ENCODE data around the gene CLEC10A. TPM values are rescaled to one million over a fixed set of nuclear protein-coding genes. Genes with fewer than 3 reads are reported as not detected.

CLEC10A gene
- total and polyA plus RNA-seq, 2 donors (not counting 1 experiment from before 2014, with no cell fraction given) = not detected

DNA sequence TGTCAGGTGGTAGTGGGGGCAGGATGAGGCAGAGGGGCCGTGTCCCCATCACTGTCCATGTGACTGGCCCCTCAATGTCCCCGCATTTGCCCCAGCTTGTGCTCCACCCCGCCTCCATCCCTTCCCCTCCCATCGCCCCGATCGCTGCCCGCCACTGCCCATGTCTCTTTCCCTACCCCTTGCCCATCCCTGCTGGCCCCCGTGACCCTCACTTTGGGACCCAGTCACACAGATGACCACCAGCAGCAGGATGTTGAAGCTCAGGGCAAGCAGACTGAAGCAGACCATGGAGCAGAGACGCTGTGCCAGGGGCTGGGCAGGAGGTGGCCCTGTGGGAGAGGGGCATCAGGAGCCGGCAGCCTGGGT lies 28.5 kb upstream of the CLEC10A start:
- no peak overlapping the region for H3K4me2 ChIP-seq (ENCODE audit: extremely low read depth, insufficient read depth, low read length)
- H3K79me2 ChIP-seq (ENCODE audit: control insufficient read depth, insufficient read depth, low read length) = no peaks in the 10 kb centered on the region
- no peak overlapping the region for H3K27ac ChIP-seq (ENCODE audit: insufficient read depth, low read length)
- H3K27me3 ChIP-seq (ENCODE audit: control insufficient read depth, insufficient read depth, low read length) = no peaks in the 10 kb centered on the region
- H4K20me1 ChIP-seq (ENCODE audit: control insufficient read depth, extremely low read depth, insufficient read depth, low read length) = no peaks in the 10 kb centered on the region
- no peak overlapping the region for H2AFZ ChIP-seq (ENCODE audit: low read length)
- no peak for TF ChIP-seq EZH2 (IDR thresholded peaks at IDR 0.05; ENCODE audit: low read length, missing control alignments)
- TF ChIP-seq, protein P1, sequence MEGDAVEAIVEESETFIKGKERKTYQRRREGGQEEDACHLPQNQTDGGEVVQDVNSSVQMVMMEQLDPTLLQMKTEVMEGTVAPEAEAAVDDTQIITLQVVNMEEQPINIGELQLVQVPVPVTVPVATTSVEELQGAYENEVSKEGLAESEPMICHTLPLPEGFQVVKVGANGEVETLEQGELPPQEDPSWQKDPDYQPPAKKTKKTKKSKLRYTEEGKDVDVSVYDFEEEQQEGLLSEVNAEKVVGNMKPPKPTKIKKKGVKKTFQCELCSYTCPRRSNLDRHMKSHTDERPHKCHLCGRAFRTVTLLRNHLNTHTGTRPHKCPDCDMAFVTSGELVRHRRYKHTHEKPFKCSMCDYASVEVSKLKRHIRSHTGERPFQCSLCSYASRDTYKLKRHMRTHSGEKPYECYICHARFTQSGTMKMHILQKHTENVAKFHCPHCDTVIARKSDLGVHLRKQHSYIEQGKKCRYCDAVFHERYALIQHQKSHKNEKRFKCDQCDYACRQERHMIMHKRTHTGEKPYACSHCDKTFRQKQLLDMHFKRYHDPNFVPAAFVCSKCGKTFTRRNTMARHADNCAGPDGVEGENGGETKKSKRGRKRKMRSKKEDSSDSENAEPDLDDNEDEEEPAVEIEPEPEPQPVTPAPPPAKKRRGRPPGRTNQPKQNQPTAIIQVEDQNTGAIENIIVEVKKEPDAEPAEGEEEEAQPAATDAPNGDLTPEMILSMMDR (conservative IDR thresholded peaks at IDR 0.05 in 1 of 2, IDR thresholded peaks at IDR 0.05 in 1 of 2; ENCODE audit: low read depth in 1 of 2, low read length in 2 of 2) = no peak
- no peak overlapping the region for H3K4me3 ChIP-seq (replicated peaks in 1 of 4; ENCODE audit: control extremely low read depth in 1 of 4, insufficient read depth in 1 of 4, low read depth in 3 of 4, low read length in 4 of 4)
- H3K9ac ChIP-seq (ENCODE audit: insufficient read depth, low read length) = no peak overlapping the region
- no peak for DNase-seq (ENCODE audit: low read depth in 2 of 2)
- H3K9me3 ChIP-seq (ENCODE audit: control insufficient read depth, insufficient read depth, low read depth, low read length) = no peaks in the 10 kb centered on the region
- H3K36me3 ChIP-seq (ENCODE audit: control insufficient read depth, insufficient read depth, low read length) = no peaks in the 10 kb centered on the region
- no peaks in the 10 kb centered on the region for H3K4me1 ChIP-seq (ENCODE audit: control insufficient read depth, extremely low read depth, insufficient read depth, low read length)

DNA sequence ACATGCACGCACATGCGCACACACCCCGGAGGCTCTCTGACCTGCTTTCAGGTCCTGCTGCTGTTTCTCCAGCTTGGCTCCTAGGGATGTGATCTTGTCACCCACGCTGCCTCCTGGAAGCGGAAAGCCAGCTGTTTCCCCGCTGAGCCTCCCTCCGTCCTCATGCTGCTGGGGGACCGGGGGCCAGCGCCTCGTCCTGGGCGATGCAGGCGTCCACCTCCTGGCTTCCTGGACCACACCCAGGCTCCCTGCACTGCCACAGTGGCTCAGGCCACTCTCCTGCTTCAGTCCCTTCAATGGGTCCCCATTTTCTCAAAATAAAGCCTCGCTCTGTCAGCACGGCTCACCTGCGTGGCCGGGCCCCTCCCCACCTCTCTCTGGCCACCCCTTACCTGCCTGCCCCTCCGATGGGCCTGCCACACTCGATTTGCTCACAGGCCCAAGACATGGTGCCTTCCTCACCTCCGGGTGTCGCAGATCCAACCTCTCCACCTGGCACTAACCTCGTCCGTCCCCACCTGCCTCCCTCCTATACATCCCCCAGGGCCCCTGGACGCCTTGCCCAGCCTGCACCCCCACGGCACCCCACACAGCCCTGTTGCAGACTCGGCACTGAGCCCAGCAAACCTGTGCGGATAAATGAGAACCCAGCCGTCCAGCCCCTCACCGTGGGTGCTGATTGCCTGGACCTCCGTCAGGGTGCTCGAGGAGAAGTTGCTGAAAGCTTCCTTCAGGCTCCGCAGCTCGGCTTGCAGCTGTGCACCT lies 27.9 kb upstream of the CLEC10A start:
- no peak for DNase-seq (ENCODE audit: low read depth in 2 of 2)
- Histone ChIP-seq H3K9me3 (ENCODE audit: control insufficient read depth, insufficient read depth, low read depth, low read length) (no peaks in the 10 kb centered on the region), H3K4me2 (ENCODE audit: extremely low read depth, insufficient read depth, low read length) (no peak overlapping the region), H4K20me1 (ENCODE audit: control insufficient read depth, extremely low read depth, insufficient read depth, low read length) (no peaks in the 10 kb centered on the region), H3K27ac (ENCODE audit: insufficient read depth, low read length) (no peak overlapping the region), H3K9ac (ENCODE audit: insufficient read depth, low read length) (no peak overlapping the region), H2AFZ (ENCODE audit: low read length) (no peak overlapping the region), H3K36me3 (ENCODE audit: control insufficient read depth, insufficient read depth, low read length) (no peaks in the 10 kb centered on the region), H3K79me2 (ENCODE audit: control insufficient read depth, insufficient read depth, low read length) (no peaks in the 10 kb centered on the region), H3K4me3 (replicated peaks in 1 of 4; ENCODE audit: control extremely low read depth in 1 of 4, insufficient read depth in 1 of 4, low read depth in 3 of 4, low read length in 4 of 4) (no peak overlapping the region), H3K4me1 (ENCODE audit: control insufficient read depth, extremely low read depth, insufficient read depth, low read length) (no peaks in the 10 kb centered on the region), H3K27me3 (ENCODE audit: control insufficient read depth, insufficient read depth, low read length) (peaks cover 3% of the 10 kb centered on the region)
- TF ChIP-seq EZH2 (IDR thresholded peaks at IDR 0.05; ENCODE audit: low read length, missing control alignments) = no peak
- TF ChIP-seq, protein P1 (conservative IDR thresholded peaks at IDR 0.05 in 1 of 2, IDR thresholded peaks at IDR 0.05 in 1 of 2; ENCODE audit: low read depth in 1 of 2, low read length in 2 of 2) = no peak

DNA sequence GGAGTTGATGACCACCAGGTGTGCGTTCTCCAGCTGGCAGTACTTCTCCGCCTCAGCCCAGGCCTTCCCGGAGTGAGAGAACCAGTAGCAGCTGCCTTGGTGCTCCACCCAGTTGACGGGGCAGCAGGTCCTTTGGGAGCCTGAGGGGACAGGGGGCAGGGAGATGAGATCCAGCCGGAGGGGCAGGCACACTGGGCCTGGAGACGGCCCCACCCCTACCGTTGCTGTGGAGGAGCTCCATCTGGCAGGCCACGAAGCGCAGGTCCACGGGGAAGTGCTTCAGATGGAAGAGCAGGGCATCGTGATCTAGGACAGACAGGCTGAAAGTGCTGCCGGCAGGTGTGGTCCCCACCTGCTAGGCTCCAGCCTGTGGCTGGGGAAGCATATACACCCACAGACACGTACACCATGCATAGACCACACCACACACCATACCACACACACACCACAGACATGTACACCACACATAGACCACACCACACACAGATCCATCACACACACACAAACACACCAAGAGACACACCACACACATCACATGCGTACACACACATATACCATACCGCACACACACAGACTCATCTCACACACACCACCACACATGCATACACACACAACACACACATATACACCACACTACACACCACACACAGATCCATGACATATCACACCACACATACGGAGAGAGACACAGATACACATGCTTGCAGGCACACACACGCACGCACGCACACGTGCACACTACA lies 27.1 kb upstream of the CLEC10A start:
- Histone ChIP-seq H2AFZ (ENCODE audit: low read length) (no peak overlapping the region), H3K9me3 (ENCODE audit: control insufficient read depth, insufficient read depth, low read depth, low read length) (no peaks in the 10 kb centered on the region), H4K20me1 (ENCODE audit: control insufficient read depth, extremely low read depth, insufficient read depth, low read length) (no peaks in the 10 kb centered on the region), H3K4me2 (ENCODE audit: extremely low read depth, insufficient read depth, low read length) (no peak overlapping the region), H3K4me3 (replicated peaks in 1 of 4; ENCODE audit: control extremely low read depth in 1 of 4, insufficient read depth in 1 of 4, low read depth in 3 of 4, low read length in 4 of 4) (no peak overlapping the region), H3K27ac (ENCODE audit: insufficient read depth, low read length) (no peak overlapping the region), H3K79me2 (ENCODE audit: control insufficient read depth, insufficient read depth, low read length) (no peaks in the 10 kb centered on the region), H3K9ac (ENCODE audit: insufficient read depth, low read length) (no peak overlapping the region), H3K27me3 (ENCODE audit: control insufficient read depth, insufficient read depth, low read length) (peaks cover 3% of the 10 kb centered on the region), H3K36me3 (ENCODE audit: control insufficient read depth, insufficient read depth, low read length) (no peaks in the 10 kb centered on the region), H3K4me1 (ENCODE audit: control insufficient read depth, extremely low read depth, insufficient read depth, low read length) (no peaks in the 10 kb centered on the region)
- TF ChIP-seq EZH2 (IDR thresholded peaks at IDR 0.05; ENCODE audit: low read length, missing control alignments) = no peak
- TF ChIP-seq, protein P1 (conservative IDR thresholded peaks at IDR 0.05 in 1 of 2, IDR thresholded peaks at IDR 0.05 in 1 of 2; ENCODE audit: low read depth in 1 of 2, low read length in 2 of 2) = no peak
- DNase-seq (ENCODE audit: low read depth in 2 of 2) = no peak

All from fibroblast of lung (primary cell).